Stimulated activated CD4-positive, alpha-beta T cell treated with anti-CD3 and anti-CD28 coated beads, TNF-alpha, amount 100 ng/mL, for 24 hours (primary cell): ENCODE measurements around the gene PLXNB3.

ENCODE experiments used
- DNase-seq, 3 experiments: peaks; one replicate each; pipeline ENCODE4 v3.0.0-alpha.2; 2020; ENCODE audit warnings: low read depth in 3 of 3

PLXNB3 gene

DNA sequence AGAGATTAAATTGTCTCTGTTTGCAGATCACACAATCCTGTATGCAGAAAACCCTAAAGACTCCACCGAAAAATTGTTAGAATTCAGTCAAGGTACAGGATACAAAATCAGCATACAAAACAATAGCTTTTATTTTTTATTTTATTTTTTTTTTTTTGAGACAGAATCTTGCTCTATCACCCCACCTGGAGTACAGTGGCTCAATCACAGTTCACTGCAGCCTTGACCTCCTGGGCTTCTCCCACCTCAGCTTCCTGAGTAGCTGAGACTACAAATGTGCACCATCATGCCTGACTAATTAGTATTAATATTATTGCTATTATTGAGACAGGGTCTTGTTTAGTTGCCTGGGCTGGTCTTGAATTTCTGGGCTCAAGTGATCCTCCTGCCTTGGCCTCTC is 8.9 kb upstream of the PLXNB3 start:
- no peak for DNase-seq

DNA sequence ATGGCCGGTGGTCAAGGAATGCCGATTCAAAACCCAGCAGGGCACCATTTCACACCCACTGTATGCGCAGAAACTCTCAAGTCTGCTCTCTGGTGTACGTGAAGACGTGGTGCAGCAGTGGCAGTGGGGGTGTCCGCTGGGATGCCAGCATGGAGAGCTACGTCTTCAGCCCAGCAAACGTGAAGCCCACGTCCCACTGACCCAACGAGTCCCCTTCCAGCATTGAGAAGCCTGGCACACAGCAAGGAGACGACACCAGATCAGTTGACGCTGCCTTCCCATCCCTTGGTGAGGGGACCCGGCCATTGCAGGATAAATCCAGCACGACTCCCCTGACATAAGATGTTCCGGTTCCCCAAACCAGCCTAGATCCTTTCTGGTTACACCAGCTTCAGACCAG is 2.2 kb upstream of the PLXNB3 start:
- no peak for DNase-seq

DNA sequence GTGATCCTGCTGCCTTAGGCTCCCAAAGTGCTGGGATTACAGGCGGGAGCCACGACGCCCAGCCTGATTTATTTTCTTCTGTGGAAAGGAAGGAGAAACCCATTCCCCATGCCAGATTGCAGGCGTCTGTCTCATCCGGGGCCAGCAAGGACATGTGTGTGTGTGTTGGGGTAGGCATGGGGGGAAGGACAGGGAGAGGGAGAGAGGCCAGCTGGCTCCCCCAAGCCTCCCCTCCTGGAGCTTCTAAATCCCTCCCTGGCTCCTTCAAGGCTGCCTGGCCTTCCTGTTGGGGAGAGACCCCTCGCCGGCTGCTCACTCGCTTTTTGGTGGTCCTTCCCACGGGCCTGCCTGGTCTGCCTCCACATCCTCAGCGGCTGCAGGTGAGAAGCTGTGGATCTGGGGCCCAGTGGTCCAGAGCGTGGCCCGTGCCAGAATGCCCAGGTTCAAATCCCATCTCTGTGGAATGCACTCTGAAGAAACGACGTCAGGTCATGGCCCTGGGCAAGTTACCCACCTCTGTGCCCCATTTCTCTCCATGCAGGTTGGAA is 1.3 kb upstream of the PLXNB3 start:
- no peak for DNase-seq

DNA sequence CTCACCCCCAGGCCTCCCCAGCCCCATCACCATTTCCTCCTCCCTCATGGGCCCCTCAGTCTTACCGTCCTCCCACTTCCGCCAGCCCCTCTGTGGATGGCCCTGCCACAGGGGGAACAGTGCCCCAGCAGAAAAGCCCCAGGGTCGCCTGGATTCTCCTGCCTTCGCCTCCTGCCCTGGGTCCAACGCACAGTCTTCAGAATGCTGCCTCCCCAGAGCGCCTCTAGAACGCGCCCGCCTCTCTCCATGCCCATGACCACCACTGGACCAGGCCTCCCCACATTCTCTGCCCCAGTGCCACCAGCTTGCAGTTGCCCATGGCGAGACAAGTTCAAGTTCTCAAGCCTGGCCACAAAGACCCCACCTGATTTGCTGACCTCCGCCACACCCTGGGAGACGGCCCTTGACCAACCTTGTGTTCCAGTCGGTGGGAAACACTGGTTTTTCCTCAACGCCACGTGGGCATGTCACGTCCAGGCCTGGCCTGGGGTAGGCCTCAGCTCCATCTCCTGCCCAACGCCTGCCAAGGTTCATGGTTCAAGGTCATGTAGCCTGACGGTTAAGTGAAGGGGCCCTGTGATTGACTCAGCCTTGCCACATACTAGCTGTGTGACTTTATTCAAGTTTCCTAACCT is 634 bp upstream of the PLXNB3 start:
- no peak for DNase-seq

DNA sequence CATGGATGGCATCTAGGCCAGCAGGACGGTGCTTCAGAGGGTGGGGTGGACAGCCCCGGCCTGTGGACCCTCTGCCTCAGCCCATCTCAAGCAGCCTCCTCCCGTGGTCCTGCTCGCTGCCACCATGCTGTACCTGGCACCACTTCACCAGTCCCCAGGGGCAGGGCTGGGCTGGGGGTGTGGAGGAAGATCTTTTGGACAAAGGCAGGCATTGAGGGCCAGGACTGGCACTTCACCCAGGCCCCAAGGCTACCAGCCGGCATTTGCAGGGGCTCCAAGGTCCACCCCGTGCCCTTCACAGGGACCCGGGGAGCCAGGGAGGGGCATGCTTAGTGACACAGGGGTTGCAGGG is 713 bp downstream of the PLXNB3 start:
- DNase-seq = no peak

DNA sequence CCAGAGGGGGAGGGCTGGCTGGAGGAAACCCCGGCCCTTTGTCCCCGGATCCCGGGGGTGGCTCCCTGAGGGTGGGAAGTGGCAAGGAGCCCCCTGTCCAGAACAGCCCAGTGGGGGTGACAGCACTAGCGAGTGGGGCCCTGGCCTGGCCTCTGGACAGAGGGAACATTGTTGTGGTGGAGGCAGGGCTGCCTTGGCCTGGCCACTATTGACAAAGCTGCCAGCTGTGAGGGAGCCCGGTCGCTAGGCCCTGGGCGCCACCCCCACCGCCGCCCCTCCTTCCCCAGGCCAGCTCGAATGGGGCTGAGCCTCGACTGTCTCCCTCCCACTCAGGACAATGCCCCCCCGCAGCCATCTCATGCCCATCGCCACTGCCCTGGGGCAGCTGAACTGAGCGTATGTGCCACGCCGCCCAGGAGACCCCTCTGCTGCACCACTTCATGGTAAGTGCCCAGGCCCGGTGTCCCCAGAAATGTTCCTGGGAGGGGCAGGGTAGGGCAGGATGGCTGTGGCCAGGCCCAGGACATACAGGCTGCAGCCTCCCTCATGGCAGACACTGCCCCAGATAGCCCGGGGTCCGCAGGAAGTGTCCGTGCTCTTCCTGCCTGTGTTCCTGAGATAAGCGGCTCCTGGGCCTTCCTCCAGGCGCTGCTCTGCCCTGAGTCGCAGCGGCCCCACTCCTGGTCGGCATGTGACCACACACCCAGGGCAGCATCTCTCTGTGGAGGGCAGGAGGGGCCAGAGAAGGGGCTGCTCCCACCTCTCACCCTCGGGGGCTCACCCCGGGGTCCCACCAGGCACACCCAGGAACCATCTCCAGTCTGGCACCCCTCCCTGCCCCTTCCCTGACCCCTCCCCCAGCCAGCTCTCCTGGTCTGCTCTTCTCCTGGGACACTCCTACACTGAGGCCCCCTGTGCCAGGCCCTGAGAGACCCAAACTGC is 1.4 kb downstream of the PLXNB3 start:
- no peak for DNase-seq

DNA sequence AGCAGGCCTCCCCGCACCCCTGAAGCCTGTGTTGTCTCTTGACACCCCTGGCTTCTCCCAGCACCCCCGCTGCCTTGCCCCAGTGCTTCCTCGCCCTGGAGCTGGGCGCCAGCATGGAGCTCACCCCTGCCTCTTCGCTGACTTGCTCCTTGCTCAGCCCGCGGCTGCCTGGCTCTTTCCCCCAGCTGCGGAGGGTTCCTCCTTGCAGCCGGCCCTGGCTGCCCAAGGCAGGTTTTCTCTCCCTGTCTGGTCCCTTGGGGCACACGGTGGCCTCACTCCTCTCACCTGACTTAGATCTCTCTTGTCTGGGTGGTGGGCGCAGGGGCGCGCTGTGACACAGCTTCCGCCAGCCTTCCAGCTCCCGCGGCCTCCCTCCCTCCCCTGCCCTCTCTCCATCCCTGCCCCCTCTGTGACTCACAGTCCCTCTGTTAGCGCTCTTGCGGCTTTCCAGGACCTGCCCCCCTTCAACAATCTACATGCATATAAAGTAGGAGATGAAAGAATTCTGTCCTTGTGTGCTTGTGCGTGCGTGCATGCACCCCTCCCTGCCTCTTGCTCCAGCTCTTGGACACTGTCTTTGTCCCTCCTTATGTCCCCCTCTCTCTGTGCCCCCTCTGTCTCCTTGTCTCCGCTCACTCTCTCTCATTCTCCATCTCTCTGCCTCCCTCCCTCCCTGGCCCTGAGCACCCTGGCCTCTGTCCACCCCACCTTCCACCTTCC is 2.2 kb downstream of the PLXNB3 start:
- DNase-seq = peak in 2 of 3 experiments; percentile 9 to 32

DNA sequence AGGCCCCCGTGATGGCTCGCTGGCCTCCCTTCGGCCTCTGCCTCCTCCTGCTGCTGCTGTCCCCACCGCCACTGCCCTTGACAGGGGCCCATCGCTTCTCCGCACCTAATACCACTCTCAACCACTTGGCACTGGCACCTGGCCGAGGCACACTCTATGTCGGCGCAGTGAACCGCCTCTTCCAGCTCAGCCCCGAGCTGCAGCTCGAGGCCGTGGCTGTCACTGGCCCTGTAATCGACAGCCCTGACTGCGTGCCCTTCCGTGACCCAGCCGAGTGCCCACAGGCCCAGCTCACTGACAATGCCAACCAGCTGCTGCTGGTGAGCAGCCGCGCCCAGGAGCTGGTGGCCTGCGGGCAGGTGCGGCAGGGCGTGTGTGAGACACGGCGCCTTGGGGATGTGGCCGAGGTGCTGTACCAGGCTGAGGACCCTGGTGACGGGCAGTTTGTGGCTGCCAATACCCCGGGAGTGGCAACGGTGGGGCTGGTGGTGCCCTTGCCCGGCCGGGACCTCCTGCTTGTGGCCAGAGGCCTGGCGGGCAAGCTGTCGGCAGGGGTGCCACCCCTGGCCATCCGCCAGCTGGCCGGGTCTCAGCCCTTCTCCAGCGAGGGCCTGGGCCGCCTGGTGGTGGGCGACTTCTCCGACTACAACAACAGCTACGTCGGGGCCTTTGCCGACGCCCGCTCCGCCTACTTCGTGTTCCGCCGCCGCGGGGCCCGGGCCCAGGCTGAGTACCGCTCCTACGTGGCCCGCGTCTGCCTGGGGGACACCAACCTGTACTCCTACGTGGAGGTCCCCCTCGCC is 3.0 kb downstream of the PLXNB3 start:
- no peak for DNase-seq

DNA sequence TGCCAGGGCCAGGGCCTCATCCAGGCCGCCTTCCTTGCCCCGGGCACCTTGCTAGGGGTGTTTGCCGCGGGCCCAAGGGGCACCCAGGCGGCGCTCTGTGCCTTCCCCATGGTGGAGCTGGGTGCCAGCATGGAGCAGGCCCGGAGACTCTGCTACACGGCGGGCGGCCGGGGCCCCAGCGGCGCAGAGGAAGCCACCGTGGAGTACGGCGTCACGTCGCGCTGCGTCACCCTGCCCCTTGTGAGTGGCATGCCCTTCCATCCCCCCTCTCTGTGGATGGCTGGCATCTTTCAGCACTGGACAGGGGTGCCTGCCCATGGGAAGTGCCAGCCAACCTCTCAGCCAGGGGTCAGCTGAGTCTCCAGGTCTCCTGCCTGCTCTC is 3.6 kb downstream of the PLXNB3 start:
- no peak for DNase-seq

DNA sequence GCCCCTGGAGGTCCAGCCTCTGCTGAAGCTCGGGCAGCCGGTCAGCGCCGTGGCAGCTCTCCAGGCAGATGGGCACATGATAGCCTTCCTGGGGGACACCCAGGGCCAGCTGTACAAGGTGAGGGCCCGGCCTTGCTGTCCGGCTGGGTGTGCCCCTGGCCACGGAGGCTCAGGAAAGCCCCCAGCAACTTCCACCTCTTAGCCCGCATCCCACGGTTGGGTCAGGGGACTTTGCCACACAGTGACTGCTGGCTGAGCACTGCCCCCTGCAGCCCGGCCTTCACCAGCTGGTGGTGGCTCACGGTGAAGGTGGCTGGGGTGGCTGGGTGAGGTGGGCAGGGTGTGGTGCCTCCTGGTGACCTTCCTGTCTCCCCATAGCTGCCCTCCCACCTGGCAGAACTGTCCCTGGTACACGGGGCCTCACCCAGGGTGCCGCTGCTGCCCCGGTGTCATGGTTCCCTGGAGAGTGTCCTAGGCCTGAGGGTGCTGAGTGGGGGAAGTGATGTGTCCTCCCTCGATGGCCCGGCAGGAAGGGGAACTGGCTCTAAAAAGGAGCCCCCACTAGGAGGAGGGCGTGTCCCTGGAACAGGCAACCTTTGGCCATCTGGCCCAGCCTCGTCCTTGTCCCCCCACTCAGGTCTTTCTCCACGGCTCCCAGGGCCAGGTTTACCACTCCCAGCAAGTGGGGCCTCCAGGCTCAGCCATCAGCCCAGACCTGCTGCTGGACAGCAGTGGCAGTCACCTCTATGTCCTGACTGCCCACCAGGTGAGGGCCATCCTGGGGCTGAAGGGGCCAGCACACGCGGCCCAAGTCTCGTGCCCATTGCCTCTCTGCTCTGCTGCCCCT is 4.5 kb downstream of the PLXNB3 start:
- no peak for DNase-seq

DNA sequence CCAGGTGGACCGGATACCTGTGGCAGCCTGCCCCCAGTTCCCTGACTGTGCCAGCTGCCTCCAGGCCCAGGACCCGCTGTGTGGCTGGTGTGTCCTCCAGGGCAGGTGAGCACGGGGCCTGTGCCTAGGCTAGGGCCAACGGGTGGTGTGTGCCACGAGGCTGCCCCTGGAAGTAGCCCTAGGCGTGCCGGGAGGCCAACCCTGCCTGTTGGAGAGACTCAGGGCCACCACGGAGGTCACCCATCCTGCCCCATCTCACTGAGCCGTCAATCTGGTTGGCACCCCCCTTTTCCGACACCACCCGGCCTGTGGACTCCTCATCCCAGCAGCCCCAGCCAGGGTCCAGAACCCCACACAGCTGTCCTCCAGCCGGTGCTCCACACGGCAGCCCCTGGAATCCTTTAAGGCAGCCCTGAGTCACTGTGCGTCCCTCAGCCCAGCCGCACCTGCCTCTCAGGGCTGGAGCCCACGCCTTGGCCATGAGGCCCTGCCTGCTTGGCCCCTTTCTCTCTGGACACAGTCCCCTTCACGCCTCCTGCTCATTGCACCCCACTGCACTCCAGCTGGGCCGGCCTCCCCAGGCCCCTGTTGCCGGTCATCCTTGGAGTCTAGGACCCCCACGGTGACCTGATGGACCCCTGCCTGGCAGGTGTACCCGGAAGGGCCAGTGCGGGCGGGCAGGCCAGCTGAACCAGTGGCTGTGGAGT is 5.3 kb downstream of the PLXNB3 start:
- DNase-seq = no peak

DNA sequence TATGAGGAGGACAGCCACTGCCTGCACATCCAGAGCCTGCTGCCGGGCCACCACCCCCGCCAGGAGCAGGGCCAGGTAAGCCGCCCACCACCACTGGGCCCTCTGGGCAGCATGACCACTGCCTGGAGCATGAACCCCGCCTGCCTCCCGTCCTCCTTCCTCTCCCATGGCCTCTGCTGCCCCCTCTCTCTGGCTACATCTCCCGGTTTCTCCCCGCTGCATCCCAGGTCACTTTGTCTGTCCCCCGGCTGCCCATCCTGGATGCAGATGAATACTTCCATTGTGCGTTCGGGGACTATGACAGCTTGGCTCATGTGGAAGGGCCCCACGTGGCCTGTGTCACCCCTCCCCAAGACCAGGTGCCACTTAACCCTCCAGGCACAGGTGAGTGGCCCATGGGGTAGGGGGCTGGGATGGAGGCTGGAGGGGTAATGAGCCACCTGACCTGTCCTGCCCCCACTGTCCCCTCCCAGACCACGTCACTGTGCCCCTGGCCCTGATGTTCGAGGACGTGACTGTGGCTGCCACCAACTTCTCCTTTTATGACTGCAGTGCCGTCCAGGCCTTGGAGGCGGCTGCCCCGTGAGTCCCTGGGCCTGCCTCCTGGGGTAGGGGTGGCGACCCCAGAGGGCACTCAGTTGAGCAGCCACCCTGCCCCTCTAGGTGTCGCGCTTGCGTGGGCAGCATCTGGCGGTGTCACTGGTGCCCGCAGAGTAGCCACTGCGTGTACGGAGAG is 6.0 kb downstream of the PLXNB3 start:
- DNase-seq = no peak

DNA sequence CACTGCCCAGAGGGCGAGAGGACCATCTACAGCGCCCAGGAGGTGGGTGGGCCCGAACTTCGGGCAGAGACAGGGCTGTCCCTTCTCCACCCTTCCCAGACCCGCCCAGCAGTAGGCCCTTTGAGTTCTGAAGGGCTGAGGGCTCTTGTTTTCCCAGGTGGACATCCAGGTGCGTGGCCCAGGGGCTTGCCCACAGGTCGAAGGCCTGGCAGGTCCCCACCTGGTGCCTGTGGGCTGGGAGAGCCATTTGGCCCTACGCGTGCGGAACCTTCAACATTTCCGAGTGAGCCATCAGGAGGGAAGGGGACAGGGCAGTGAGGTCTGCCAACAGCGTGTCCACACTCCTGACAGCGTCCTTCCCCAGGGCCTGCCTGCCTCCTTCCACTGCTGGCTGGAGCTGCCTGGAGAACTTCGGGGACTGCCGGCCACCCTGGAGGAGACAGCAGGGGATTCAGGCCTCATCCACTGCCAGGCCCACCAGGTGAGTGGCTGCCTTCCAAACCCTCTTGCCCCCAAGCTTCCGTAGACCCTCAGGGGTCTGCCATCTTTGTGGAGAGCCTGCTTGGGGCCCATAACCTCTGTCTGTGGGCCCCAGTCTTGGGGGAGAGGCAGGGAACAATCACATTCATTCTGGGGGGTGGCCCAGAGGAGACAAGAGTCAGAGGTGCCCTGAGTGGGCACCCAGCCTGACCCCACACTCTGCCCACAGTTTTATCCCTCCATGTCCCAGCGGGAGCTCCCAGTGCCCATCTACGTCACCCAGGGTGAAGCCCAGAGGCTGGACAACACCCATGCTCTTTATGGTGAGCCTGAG is 6.8 kb downstream of the PLXNB3 start:
- no peak for DNase-seq

DNA sequence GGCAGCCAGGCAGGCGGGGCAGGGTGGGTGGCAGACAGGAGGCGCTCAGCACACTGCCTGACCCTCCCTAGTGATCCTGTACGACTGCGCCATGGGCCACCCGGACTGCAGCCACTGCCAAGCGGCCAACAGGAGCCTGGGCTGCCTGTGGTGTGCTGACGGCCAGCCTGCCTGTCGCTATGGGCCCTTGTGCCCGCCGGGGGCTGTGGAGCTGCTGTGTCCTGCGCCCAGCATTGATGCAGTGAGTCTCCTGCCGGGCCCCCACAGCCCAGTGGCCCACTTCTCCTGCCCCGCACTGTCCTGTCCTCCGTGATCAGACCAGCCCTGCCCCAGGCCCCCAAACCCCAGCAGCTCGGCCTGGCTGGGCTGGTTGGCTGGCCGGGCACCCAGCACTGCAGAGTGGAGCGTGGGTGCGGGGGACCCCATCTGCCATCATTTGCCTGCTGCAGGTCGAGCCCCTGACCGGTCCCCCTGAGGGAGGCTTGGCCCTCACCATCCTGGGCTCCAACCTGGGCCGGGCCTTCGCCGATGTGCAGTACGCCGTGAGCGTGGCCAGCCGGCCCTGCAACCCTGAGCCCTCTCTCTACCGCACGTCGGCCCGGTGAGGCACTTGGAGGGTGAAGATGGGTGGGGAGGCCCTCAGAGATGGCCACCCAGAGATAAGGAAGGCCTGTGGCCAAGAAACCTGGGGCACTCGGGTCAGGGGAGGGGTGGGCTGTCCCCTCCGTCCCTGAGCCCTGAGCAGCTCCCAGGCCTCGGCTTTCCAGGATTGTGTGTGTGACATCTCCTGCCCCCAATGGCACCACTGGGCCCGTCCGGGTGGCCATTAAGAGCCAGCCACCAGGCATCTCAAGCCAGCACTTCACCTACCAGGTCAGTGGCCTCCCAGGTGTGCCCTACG is 7.6 kb downstream of the PLXNB3 start:
- no peak for DNase-seq

DNA sequence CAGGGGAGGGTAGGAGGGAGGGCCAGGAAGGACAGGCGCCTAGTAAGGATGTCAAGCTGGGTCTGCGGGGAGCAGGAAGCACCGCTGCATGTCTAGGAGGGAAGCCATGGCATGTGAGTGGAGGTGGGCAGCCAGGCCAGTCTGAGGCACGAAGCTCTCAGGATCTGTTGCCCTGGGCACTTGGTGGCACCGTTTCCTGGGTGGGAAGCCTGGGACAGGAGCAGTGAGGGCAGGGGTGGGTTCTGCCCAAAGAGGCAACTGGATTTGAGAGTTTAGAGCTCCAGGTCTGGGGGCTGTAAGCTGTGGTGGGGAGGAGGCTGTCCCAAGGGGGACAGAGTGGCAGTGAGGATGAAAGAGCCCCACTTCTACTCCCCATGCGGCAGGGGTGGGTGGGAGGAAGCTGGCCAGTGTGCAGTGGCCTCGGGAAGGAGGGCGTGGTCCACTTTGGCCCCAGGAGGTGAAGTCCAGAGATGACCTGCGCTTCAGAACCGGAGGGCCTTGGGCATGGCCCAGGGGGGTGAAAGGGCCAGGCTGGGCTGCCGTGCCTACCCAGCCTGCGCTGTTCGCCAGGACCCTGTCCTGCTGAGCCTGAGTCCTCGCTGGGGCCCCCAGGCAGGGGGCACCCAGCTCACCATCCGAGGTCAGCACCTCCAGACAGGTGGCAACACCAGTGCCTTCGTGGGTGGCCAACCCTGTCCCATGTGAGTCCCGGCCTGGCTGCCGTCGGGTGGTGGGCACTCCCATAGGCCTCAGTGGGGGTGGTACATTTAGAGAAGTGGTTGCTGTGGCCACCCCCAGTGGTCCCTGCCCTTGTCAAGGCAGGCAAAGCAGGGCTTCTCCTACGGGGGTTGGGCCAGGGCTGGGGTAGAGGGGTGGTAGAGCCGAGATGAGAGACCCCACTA is 8.5 kb downstream of the PLXNB3 start:
- DNase-seq = no peak

DNA sequence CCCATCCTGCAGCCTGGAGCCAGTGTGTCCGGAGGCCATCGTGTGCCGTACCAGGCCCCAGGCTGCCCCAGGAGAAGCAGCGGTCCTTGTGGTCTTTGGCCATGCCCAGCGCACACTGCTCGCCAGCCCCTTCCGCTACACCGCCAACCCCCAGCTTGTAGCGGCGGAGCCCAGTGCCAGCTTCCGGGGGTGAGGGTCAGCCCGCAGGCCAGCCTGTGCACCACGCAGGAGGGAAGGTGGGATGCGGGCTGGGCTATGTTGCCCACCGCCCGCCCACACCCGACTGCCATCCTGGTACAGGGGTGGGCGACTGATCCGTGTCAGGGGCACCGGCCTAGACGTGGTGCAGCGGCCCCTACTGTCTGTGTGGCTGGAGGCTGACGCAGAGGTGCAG is 9.2 kb downstream of the PLXNB3 start:
- no peak for DNase-seq
